GM19025 (cell line): ENCODE results near the gene CHRNB1.
"Not testable (repeated sequence)": the region's sequence is repeated elsewhere in the genome, so short reads cannot be mapped to it uniquely, and the experiment has no call there.

Experiments
- ATAC-seq: cut with Tn5 transposase; IDR thresholded peaks from one replicate; pipeline ENCODE4 v1.9.1; 2021; ENCODE audit warnings: mild to moderate bottlenecking, low read depth, moderate library complexity; ENCODE audit not compliant: unreplicated experiment

CHRNB1 gene

GRCh38 chr17:7481275-7481674 is 36.4 kb downstream of the CHRNB1 start, which contains the start of gene SLC35G6:
TSS of gene SLC35G6 (plus strand) at chr17:7481446. CDS start at chr17:7481517, 71 bp downstream.
- not testable (repeated sequence) for ATAC-seq

GRCh38 chr17:7481842-7482741 is 37.2 kb downstream of the CHRNB1 start:
- ATAC-seq, result not testable (repeated sequence)

- ATAC-seq, result not testable (repeated sequence)
These were observed 37.9 kb downstream of the CHRNB1 start for GRCh38 chr17:7482742-7483088.

GRCh38 chr17:7483255-7484066 is 38.6 kb downstream of the CHRNB1 start:
- peak; percentile 25 for ATAC-seq

- peak; percentile 65 for ATAC-seq
These were observed 39.4 kb downstream of the CHRNB1 start, which contains the start of gene POLR2A for GRCh38 chr17:7484067-7484918. TSS of gene POLR2A (plus strand) at chr17:7484366.

GRCh38 chr17:7484919-7485377 is 40.1 kb downstream of the CHRNB1 start:
- no peak for ATAC-seq

GRCh38 chr17:7486181-7486580 is 41.3 kb downstream of the CHRNB1 start:
- no peak for ATAC-seq

GRCh38 chr17:7490144-7490543 is 45.3 kb downstream of the CHRNB1 start:
- no peak for ATAC-seq

GRCh38 chr17:7491583-7491982 is 46.7 kb downstream of the CHRNB1 start:
- ATAC-seq, result no peak

- ATAC-seq, result no peak
These were observed 49.1 kb downstream of the CHRNB1 start for GRCh38 chr17:7493941-7494340.

- no peak for ATAC-seq
These were observed 51.1 kb downstream of the CHRNB1 start for GRCh38 chr17:7495906-7496434.

- ATAC-seq, result no peak
These were observed 51.8 kb downstream of the CHRNB1 start for GRCh38 chr17:7496470-7497183.

GRCh38 chr17:7497228-7497627 is 52.4 kb downstream of the CHRNB1 start:
- ATAC-seq, result no peak

GRCh38 chr17:7497636-7498035 is 52.8 kb downstream of the CHRNB1 start:
- ATAC-seq, result no peak

GRCh38 chr17:7499161-7499560 is 54.3 kb downstream of the CHRNB1 start:
- ATAC-seq, result no peak

- ATAC-seq, result no peak
These were observed 56.9 kb downstream of the CHRNB1 start for GRCh38 chr17:7501729-7502128.

GRCh38 chr17:7502171-7502847 is 57.4 kb downstream of the CHRNB1 start:
- ATAC-seq, result no peak

- ATAC-seq, result no peak
These were observed 58.1 kb downstream of the CHRNB1 start for GRCh38 chr17:7502987-7503386.

- no peak for ATAC-seq
These were observed 58.7 kb downstream of the CHRNB1 start for GRCh38 chr17:7503521-7503920.
